Activated naive CD8-positive, alpha-beta T cell treated with anti-CD3 and anti-CD28 coated beads for 36 hours (primary cell): Measurements from ENCODE around the gene OR4D6. TPM values are rescaled to one million over a fixed set of nuclear protein-coding genes. Genes with fewer than 3 reads are reported as not detected.
"Not testable (repeated sequence)": the region's sequence is repeated elsewhere in the genome, so short reads cannot be mapped to it uniquely, and the experiment has no call there.

Experiments used
- DNase-seq: peaks from one replicate; pipeline ENCODE4 v3.0.0; 2021
- H3K27ac Mint-ChIP-seq: one replicate; pipeline ENCODE4 v1.8.0; 2022; ENCODE audit warnings: mild to moderate bottlenecking, moderate library complexity, mixed read lengths
- H3K27me3 Mint-ChIP-seq: one replicate; pipeline ENCODE4 v1.8.0; 2022; ENCODE audit warnings: mild to moderate bottlenecking, mixed read lengths
- H3K36me3 Mint-ChIP-seq: one replicate; pipeline ENCODE4 v1.8.0; 2021; ENCODE audit warnings: mild to moderate bottlenecking, mixed read lengths
- H3K4me1 Mint-ChIP-seq: one replicate; pipeline ENCODE4 v1.8.0; 2021; ENCODE audit warnings: mixed read lengths
- H3K4me3 Mint-ChIP-seq: one replicate; pipeline ENCODE4 v1.8.0; 2022; ENCODE audit warnings: mild to moderate bottlenecking, moderate library complexity, mixed read lengths
- H3K9me3 Mint-ChIP-seq: one replicate; pipeline ENCODE4 v1.8.0; 2022; ENCODE audit warnings: mixed read lengths
- total RNA-seq, 2 experiments: library from RNA; stranded (reverse); gene quantifications; one replicate each; pipeline ENCODE4 v1.2.3, GENCODE V29; 2021

OR4D6 gene
- not detected for total RNA-seq

DNA sequence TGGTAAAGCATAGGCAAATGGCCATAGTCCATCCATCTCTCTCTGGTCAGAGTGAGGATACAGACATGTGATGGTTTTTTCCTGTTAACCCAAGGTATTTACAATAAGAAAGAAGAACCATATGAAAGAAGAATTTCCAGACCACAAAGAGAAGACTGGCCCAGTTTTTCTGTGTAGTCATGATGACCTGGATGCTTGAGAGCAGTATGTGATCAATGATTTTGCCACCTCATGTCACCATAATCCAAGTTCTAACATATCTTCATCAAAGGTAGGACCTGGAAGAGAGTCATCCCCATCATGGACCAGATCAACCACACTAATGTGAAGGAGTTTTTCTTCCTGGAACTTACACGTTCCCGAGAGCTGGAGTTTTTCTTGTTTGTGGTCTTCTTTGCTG, at the start of gene OR4D6:
Gene OR4D6 (plus strand): TSS at position 301 of the 400 bp plus-strand sequence. CDS start 0 bp downstream, at position 301.
- H3K27me3 Mint-ChIP-seq: peaks cover 8% of the 10 kb centered on the region
- H3K4me1 Mint-ChIP-seq: no peaks in the 10 kb centered on the region
- no peaks in the 10 kb centered on the region for H3K36me3 Mint-ChIP-seq
- DNase-seq: no peak
- H3K4me3 Mint-ChIP-seq: no peak within 1 kb of the TSS
- H3K27ac Mint-ChIP-seq: no peak within 1 kb of the TSS
- no peaks in the 10 kb centered on the region for H3K9me3 Mint-ChIP-seq

DNA sequence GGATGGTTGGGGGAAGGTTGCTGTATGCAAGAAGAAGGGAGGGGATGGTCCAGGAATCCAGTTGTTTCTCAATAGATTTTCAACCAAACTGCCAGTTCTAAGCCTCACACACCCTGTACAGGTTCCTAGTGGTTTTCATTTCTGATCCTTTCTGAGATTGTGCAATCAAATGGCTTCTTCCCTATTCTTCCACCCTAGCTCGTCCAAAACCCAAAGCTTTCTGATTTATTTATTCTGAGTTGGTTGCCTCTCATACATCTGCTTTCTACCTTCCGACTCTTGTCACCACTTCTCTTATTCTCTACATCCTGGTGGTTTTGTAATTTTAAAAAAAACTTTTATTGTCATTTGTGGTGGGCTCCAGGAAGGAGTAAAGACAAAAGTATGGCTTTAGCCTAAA, 43.1 kb upstream of the OR4D6 start:
- Mint-ChIP-seq H3K4me1 (peaks cover 18% of the 10 kb centered on the region), H3K36me3 (no peaks in the 10 kb centered on the region), H3K27me3 (peaks cover 17% of the 10 kb centered on the region), H3K4me3 (no peak overlapping the region), H3K9me3 (peaks cover 19% of the 10 kb centered on the region), H3K27ac (no peak overlapping the region)
- DNase-seq: no peak

- peaks cover 18% of the 10 kb centered on the region for H3K4me1 Mint-ChIP-seq
- no peaks in the 10 kb centered on the region for H3K36me3 Mint-ChIP-seq
- H3K9me3 Mint-ChIP-seq: peaks cover 10% of the 10 kb centered on the region
- DNase-seq: no peak
- H3K4me3 Mint-ChIP-seq: no peak overlapping the region
- H3K27ac Mint-ChIP-seq: no peak overlapping the region
- H3K27me3 Mint-ChIP-seq: peaks cover 17% of the 10 kb centered on the region
Observed at GRCh38 chr11:59415111-59415510, 41.6 kb upstream of the OR4D6 start.

DNA sequence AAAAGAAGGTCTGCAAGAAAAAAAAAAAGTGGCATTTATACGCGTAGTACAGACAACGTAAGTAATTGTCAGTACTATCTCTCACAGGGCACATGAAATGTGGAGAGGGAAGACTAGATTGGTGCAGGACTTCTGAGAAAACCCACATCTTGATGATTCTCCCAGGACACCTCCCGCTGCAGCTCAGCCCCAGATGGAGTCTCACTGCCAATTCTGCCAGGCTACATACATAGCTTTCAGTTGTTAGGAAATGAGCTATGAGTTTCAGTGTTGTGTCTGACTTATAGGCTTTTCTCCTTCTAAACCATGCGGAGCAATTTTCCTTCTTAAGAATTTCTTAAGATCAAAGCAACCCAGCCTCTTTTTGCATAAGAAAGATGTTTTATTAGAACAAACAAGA, 40.1 kb upstream of the OR4D6 start:
- no peak for DNase-seq
- H3K4me3 Mint-ChIP-seq: no peak overlapping the region
- peaks cover 1% of the 10 kb centered on the region for H3K9me3 Mint-ChIP-seq
- peaks cover 18% of the 10 kb centered on the region for H3K4me1 Mint-ChIP-seq
- H3K27ac Mint-ChIP-seq: no peak overlapping the region
- H3K36me3 Mint-ChIP-seq: no peaks in the 10 kb centered on the region
- peaks cover 17% of the 10 kb centered on the region for H3K27me3 Mint-ChIP-seq

GRCh38 chr11:59417023-59417422, 39.7 kb upstream of the OR4D6 start:
- no peak for DNase-seq
- no peak overlapping the region for H3K27ac Mint-ChIP-seq
- no peaks in the 10 kb centered on the region for H3K36me3 Mint-ChIP-seq
- H3K4me1 Mint-ChIP-seq: peaks cover 18% of the 10 kb centered on the region
- peaks cover 1% of the 10 kb centered on the region for H3K9me3 Mint-ChIP-seq
- H3K27me3 Mint-ChIP-seq: peaks cover 17% of the 10 kb centered on the region
- no peak overlapping the region for H3K4me3 Mint-ChIP-seq

GRCh38 chr11:59418156-59418555, 38.6 kb upstream of the OR4D6 start:
- Mint-ChIP-seq H3K36me3 (no peaks in the 10 kb centered on the region), H3K4me3 (no peak overlapping the region), H3K27ac (no peak overlapping the region), H3K4me1 (peaks cover 18% of the 10 kb centered on the region), H3K9me3 (no peaks in the 10 kb centered on the region), H3K27me3 (peaks cover 13% of the 10 kb centered on the region)
- no peak for DNase-seq

GRCh38 chr11:59423835-59424234, 32.9 kb upstream of the OR4D6 start:
- no peaks in the 10 kb centered on the region for H3K4me1 Mint-ChIP-seq
- no peaks in the 10 kb centered on the region for H3K9me3 Mint-ChIP-seq
- no peak overlapping the region for H3K27ac Mint-ChIP-seq

GRCh38 chr11:59425131-59425530, 31.6 kb upstream of the OR4D6 start:
- H3K27me3 Mint-ChIP-seq: peaks cover 3% of the 10 kb centered on the region
- H3K27ac Mint-ChIP-seq: no peak overlapping the region
- no peaks in the 10 kb centered on the region for H3K36me3 Mint-ChIP-seq
- no peaks in the 10 kb centered on the region for H3K4me1 Mint-ChIP-seq
- no peak overlapping the region for H3K4me3 Mint-ChIP-seq
- DNase-seq: no peak
- no peaks in the 10 kb centered on the region for H3K9me3 Mint-ChIP-seq

More at GRCh38 chr11:59423835-59424234, 32.9 kb upstream of the OR4D6 start:
- H3K27me3 Mint-ChIP-seq: no peaks in the 10 kb centered on the region
- no peak for DNase-seq
- H3K4me3 Mint-ChIP-seq: no peak overlapping the region
- H3K36me3 Mint-ChIP-seq: no peaks in the 10 kb centered on the region

- Mint-ChIP-seq H3K27ac (no peak within 1 kb of the TSS), H3K4me1 (no peaks in the 10 kb centered on the region), H3K27me3 (peaks cover 4% of the 10 kb centered on the region), H3K4me3 (no peak within 1 kb of the TSS), H3K36me3 (no peaks in the 10 kb centered on the region), H3K9me3 (no peaks in the 10 kb centered on the region)
- no peak for DNase-seq
Observed at GRCh38 chr11:59426361-59427067, 30.2 kb upstream of the OR4D6 start, which contains the start of gene OR5A2. OR5A2 (minus strand) TSS chr11:59426413; CDS start chr11:59422953, 3,460 bp downstream.

GRCh38 chr11:59427068-59427382, 29.7 kb upstream of the OR4D6 start:
- Mint-ChIP-seq H3K36me3 (no peaks in the 10 kb centered on the region), H3K4me1 (no peaks in the 10 kb centered on the region), H3K27ac (no peak overlapping the region), H3K4me3 (no peak overlapping the region), H3K27me3 (peaks cover 8% of the 10 kb centered on the region), H3K9me3 (no peaks in the 10 kb centered on the region)
- no peak for DNase-seq

GRCh38 chr11:59429924-59430516, 26.7 kb upstream of the OR4D6 start:
- no peaks in the 10 kb centered on the region for H3K36me3 Mint-ChIP-seq
- H3K4me1 Mint-ChIP-seq: no peaks in the 10 kb centered on the region
- peak; percentile 11 for DNase-seq
- H3K9me3 Mint-ChIP-seq: no peaks in the 10 kb centered on the region
- no peak overlapping the region for H3K27ac Mint-ChIP-seq
- H3K27me3 Mint-ChIP-seq: peaks cover 9% of the 10 kb centered on the region
- no peak overlapping the region for H3K4me3 Mint-ChIP-seq

DNA sequence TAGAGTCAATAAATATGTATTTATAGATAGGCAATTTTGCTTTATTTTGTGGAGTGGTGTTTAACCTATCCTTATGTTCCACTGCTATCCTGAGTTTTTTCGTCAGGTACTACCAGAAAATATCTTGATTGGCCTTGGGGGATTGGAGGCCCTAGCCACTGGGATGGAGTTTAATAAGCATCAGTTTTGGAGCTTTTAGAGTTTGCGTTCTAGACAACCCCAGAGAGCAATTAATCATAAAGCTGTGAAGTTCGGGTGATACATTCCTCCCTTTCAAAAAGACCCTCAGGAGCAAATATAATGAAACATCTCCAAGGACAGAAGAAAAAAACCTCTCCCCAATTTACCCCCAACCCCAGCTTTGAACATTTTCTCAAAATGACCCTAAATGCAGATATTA, 20.6 kb upstream of the OR4D6 start, which contains the start of gene OR5A1:
Gene OR5A1 (plus strand): TSS at position 301 of the 400 bp plus-strand sequence. CDS start 6,700 bp downstream, outside the sequence.
- H3K9me3 Mint-ChIP-seq: no peaks in the 10 kb centered on the region
- no peak within 1 kb of the TSS for H3K4me3 Mint-ChIP-seq
- peaks cover 6% of the 10 kb centered on the region for H3K27me3 Mint-ChIP-seq
- DNase-seq: no peak
- H3K27ac Mint-ChIP-seq: no peak within 1 kb of the TSS
- no peaks in the 10 kb centered on the region for H3K36me3 Mint-ChIP-seq
- H3K4me1 Mint-ChIP-seq: no peaks in the 10 kb centered on the region

DNA sequence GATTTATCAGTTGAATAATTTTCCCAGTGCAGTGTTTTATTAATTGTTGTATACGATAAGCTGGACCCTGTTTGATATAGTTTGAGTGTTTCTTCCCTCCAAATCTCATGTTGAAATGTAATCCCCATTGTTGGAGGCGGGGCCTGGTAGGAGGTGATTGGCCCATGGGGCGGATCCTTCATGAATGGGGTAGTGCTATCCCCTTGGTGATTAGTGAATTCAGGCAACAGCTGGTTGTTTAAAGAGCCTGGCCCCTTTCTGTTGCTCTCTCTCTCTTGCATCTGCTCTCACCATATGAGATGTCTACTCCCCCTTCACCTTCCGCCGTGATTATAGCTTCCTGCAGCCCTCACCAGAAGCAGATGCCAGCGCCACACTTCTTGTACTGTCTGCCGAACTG, 19.0 kb upstream of the OR4D6 start:
- H3K27ac Mint-ChIP-seq: no peak overlapping the region
- H3K4me3 Mint-ChIP-seq: no peak overlapping the region
- H3K27me3 Mint-ChIP-seq: no peaks in the 10 kb centered on the region

DNA sequence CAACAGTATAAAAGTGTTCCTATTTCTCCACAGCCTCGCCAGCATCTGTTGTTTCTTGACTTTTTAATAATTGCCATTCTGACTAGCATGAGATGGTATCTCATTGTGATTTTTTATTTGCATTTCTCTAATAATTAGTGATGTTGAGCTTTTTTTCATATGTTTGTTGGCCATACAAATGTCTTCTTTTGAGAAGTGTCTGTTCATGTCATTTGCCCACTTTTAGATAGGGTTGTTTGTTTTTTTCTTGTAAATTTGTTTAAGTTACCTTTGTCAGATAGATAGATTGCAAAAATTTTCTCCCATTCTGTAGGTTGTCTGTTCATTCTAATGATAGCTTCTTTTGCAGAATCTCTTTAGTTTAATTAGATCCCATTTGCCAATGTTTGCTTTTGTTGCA, 11.1 kb upstream of the OR4D6 start:
- not testable (repeated sequence) for H3K4me3 Mint-ChIP-seq, DNase-seq, H3K27ac Mint-ChIP-seq, H3K9me3 Mint-ChIP-seq, H3K27me3 Mint-ChIP-seq, H3K4me1 Mint-ChIP-seq, H3K36me3 Mint-ChIP-seq

More for the DNA sequence above, 19.0 kb upstream of the OR4D6 start:
- H3K4me1 Mint-ChIP-seq: no peaks in the 10 kb centered on the region
- no peaks in the 10 kb centered on the region for H3K36me3 Mint-ChIP-seq
- DNase-seq: no peak
- no peaks in the 10 kb centered on the region for H3K9me3 Mint-ChIP-seq

- H3K9me3 Mint-ChIP-seq: peaks cover 4% of the 10 kb centered on the region
- H3K27ac Mint-ChIP-seq: no peak overlapping the region
- H3K4me1 Mint-ChIP-seq: no peaks in the 10 kb centered on the region
- H3K27me3 Mint-ChIP-seq: peaks cover 8% of the 10 kb centered on the region
- DNase-seq: no peak
- no peaks in the 10 kb centered on the region for H3K36me3 Mint-ChIP-seq
- H3K4me3 Mint-ChIP-seq: no peak overlapping the region
Observed at GRCh38 chr11:59448484-59448883, 8.3 kb upstream of the OR4D6 start.

- Mint-ChIP-seq H3K4me3 (no peak overlapping the region), H3K36me3 (no peaks in the 10 kb centered on the region), H3K9me3 (no peaks in the 10 kb centered on the region), H3K4me1 (no peaks in the 10 kb centered on the region), H3K27ac (no peak overlapping the region), H3K27me3 (peaks cover 26% of the 10 kb centered on the region)
- no peak for DNase-seq
Observed at GRCh38 chr11:59459916-59460315, 3.2 kb downstream of the OR4D6 start.
